Hepatocyte (in vitro differentiated cells): Measurements from ENCODE around the gene CNTNAP1. TPM values are rescaled to one million over a fixed set of nuclear protein-coding genes. Genes with fewer than 3 reads are reported as not detected.
A peak's percentile ranks its signal among the peaks of the same experiment; 100 is the strongest.

ENCODE experiments used
- DNase-seq: peaks from one replicate; pipeline ENCODE4 v3.0.0-alpha.2; 2016; ENCODE audit warnings: low spot score
- H2AFZ ChIP-seq: fragments of 200-600 bp; sonication (generic); 2 replicates; pipeline ENCODE4 v1.6.0; 2016; ENCODE audit warnings: antibody characterized with exemption, mild to moderate bottlenecking
- H3K27ac ChIP-seq: fragments of 200-600 bp; sonication (generic); 2 replicates; pipeline ENCODE4 v1.5.1; 2016; ENCODE audit warnings: mild to moderate bottlenecking
- H3K27me3 ChIP-seq: fragments of 200-600 bp; sonication (generic); 2 replicates; pipeline ENCODE4 v1.6.1; 2016
- H3K36me3 ChIP-seq: fragments of 200-600 bp; sonication (generic); replicated peaks from 2 replicates; pipeline ENCODE4 v1.5.1; 2016; ENCODE audit warnings: low read depth; ENCODE audit not compliant: insufficient read depth
- H3K4me1 ChIP-seq: fragments of 200-600 bp; sonication (generic); 2 replicates; pipeline ENCODE4 v1.5.1; 2016; ENCODE audit warnings: mild to moderate bottlenecking, moderate library complexity; ENCODE audit not compliant: insufficient read depth
- H3K4me2 ChIP-seq: fragments of 200-600 bp; sonication (generic); 2 replicates; pipeline ENCODE4 v1.6.0; 2016
- H3K4me3 ChIP-seq: fragments of 200-600 bp; sonication (generic); 2 replicates; pipeline ENCODE4 v1.5.1; 2016; ENCODE audit warnings: mild to moderate bottlenecking
- H3K79me2 ChIP-seq: fragments of 200-600 bp; sonication (generic); 2 replicates; pipeline ENCODE4 v1.6.0; 2017; ENCODE audit warnings: mild to moderate bottlenecking
- H3K9me2 ChIP-seq: fragments of 200-600 bp; sonication (generic); replicated peaks from 2 replicates; pipeline ENCODE4 v1.6.0; 2017; ENCODE audit warnings: mild to moderate bottlenecking; ENCODE audit not compliant: insufficient read depth
- H3K9me3 ChIP-seq: fragments of 200-600 bp; sonication (generic); 2 replicates; pipeline ENCODE4 v1.5.1; 2016; ENCODE audit warnings: low read depth, mild to moderate bottlenecking
- H4K20me1 ChIP-seq: fragments of 200-600 bp; sonication (generic); 2 replicates; pipeline ENCODE4 v1.6.0; 2016; ENCODE audit warnings: mild to moderate bottlenecking; ENCODE audit not compliant: insufficient read depth, poor library complexity, severe bottlenecking
- CTCF ChIP-seq: fragments of 200-600 bp; sonication (generic); IDR thresholded peaks from 2 replicates; pipeline ENCODE4 v1.5.1; 2016; ENCODE audit warnings: antibody characterized with exemption, mild to moderate bottlenecking; ENCODE audit not compliant: poor library complexity
- EZH2 ChIP-seq: fragments of 200-600 bp; sonication (generic); IDR thresholded peaks from 2 replicates; pipeline ENCODE4 v1.6.1; 2016; ENCODE audit warnings: antibody characterized with exemption, mild to moderate bottlenecking, borderline replicate concordance
- EZH2phosphoT487 ChIP-seq: fragments of 200-600 bp; sonication (generic); IDR thresholded peaks from one replicate; pipeline ENCODE4 v1.6.1; 2018; ENCODE audit warnings: antibody characterized with exemption, mild to moderate bottlenecking, low read depth, moderate library complexity; ENCODE audit not compliant: unreplicated experiment, severe bottlenecking
- WGBS: methylation state at CpG from one replicate; pipeline ENCODE4 v1.1.6; 2016; ENCODE audit warnings: low lambda C conversion rate; ENCODE audit errors: missing lambda C conversion rate; 5-methylcytosine and 5-hydroxymethylcytosine counted together
- polyA plus RNA-seq: library from polyadenylated mRNA; unstranded; fragments of >200 nt; fragmentation: Nextera tagmentation; extraction: Ambion mirVana; gene quantifications from 2 replicates; pipeline ENCODE4 v1.2.1, GENCODE V29; 2016
- total RNA-seq: library from RNA; depleted of rRNA; stranded (reverse); fragments of >200 nt; gene quantifications from 2 replicates; pipeline ENCODE4 v1.2.3, GENCODE V29; 2014

CNTNAP1 gene
- total and polyA plus RNA-seq, 2 experiments from 2014 or later: 2.6 to 4.4 TPM

GRCh38 chr17:42708588-42708987 is 26.3 kb downstream of the CNTNAP1 start:
- WGBS: 93% methylated on average over 3 of the region's 3 CpGs
- no peaks in the 10 kb centered on the region for H3K79me2 ChIP-seq
- no peaks in the 10 kb centered on the region for H3K9me2 ChIP-seq
- TF ChIP-seq EZH2: no peak
- TF ChIP-seq EZH2phosphoT487: no peak
- no peak for TF ChIP-seq CTCF
- no peak for DNase-seq
- H3K9me3 ChIP-seq: no peaks in the 10 kb centered on the region
- no peak overlapping the region for H3K4me2 ChIP-seq
- H3K4me3 ChIP-seq: no peak overlapping the region
- no peaks in the 10 kb centered on the region for H4K20me1 ChIP-seq
- no peaks in the 10 kb centered on the region for H3K27me3 ChIP-seq
- H3K4me1 ChIP-seq: no peaks in the 10 kb centered on the region
- no peaks in the 10 kb centered on the region for H3K36me3 ChIP-seq
- H3K27ac ChIP-seq: no peak overlapping the region
- no peak overlapping the region for H2AFZ ChIP-seq

GRCh38 chr17:42709561-42709960 is 27.2 kb downstream of the CNTNAP1 start:
- Histone ChIP-seq H4K20me1 (no peaks in the 10 kb centered on the region), H3K27me3 (no peaks in the 10 kb centered on the region), H3K9me2 (no peaks in the 10 kb centered on the region), H3K4me2 (no peak overlapping the region), H3K4me1 (no peaks in the 10 kb centered on the region), H3K4me3 (no peak overlapping the region), H3K9me3 (no peaks in the 10 kb centered on the region), H3K79me2 (no peaks in the 10 kb centered on the region), H2AFZ (no peak overlapping the region), H3K36me3 (no peaks in the 10 kb centered on the region), H3K27ac (no peak overlapping the region)
- TF ChIP-seq EZH2phosphoT487 (no peak), CTCF (no peak)
- no peak for DNase-seq
- WGBS: 79% methylated on average over 2 of the region's 2 CpGs

- H3K36me3 ChIP-seq: no peaks in the 10 kb centered on the region
- TF ChIP-seq CTCF (peak; percentile 81), EZH2phosphoT487 (no peak)
- no peaks in the 10 kb centered on the region for H3K4me1 ChIP-seq
- H4K20me1 ChIP-seq: no peaks in the 10 kb centered on the region
- no peak overlapping the region for H3K4me2 ChIP-seq
- no peak overlapping the region for H3K4me3 ChIP-seq
- H3K9me2 ChIP-seq: no peaks in the 10 kb centered on the region
- H3K79me2 ChIP-seq: no peaks in the 10 kb centered on the region
- WGBS: 14% methylated on average over 2 of the region's 2 CpGs
- no peak overlapping the region for H2AFZ ChIP-seq
- H3K27ac ChIP-seq: no peak overlapping the region
- no peaks in the 10 kb centered on the region for H3K9me3 ChIP-seq
- no peaks in the 10 kb centered on the region for H3K27me3 ChIP-seq
- peak; percentile 87 for DNase-seq
Observed at GRCh38 chr17:42720996-42721583, 38.8 kb downstream of the CNTNAP1 start.

GRCh38 chr17:42723636-42724035 is 41.3 kb downstream of the CNTNAP1 start:
- H3K36me3 ChIP-seq: no peaks in the 10 kb centered on the region
- H3K4me3 ChIP-seq: no peak overlapping the region
- no peaks in the 10 kb centered on the region for H3K9me2 ChIP-seq
- no peaks in the 10 kb centered on the region for H3K79me2 ChIP-seq
- TF ChIP-seq EZH2 (no peak), CTCF (no peak), EZH2phosphoT487 (no peak)
- no peak for DNase-seq
- no peak overlapping the region for H2AFZ ChIP-seq
- H3K9me3 ChIP-seq: no peaks in the 10 kb centered on the region
- no peak overlapping the region for H3K27ac ChIP-seq
- H3K4me1 ChIP-seq: no peaks in the 10 kb centered on the region
- no peak overlapping the region for H3K4me2 ChIP-seq
- WGBS: 77% methylated on average over 3 of the region's 3 CpGs
- H3K27me3 ChIP-seq: no peaks in the 10 kb centered on the region
- no peaks in the 10 kb centered on the region for H4K20me1 ChIP-seq
